ENCODE data around the gene TPP2.

TPP2 gene

GRCh38 chr13:102596147-102597028 lies at the start of gene TPP2:
Gene TPP2, plus strand, starts transcription at chr13:102596986. Its CDS starts 53 bp downstream, at chr13:102597039.
- peaks cover 64% of the 10 kb centered on the region for H3K4me1 Mint-ChIP-seq
- peak; percentile 89 for ATAC-seq (replicated peaks; ENCODE audit: extremely low read depth, poor library complexity, severe bottlenecking)
- H3K4me3 Mint-ChIP-seq: peak within 1 kb of the TSS; percentile 95
- no peaks in the 10 kb centered on the region for H3K9me3 Mint-ChIP-seq
- H3K36me3 Mint-ChIP-seq (ENCODE audit: insufficient read depth): peaks cover 36% of the 10 kb centered on the region
- peak; percentile 96 for DNase-seq (ENCODE audit: low spot score in 2 of 2)
- no peaks in the 10 kb centered on the region for H3K27me3 Mint-ChIP-seq
- peak within 1 kb of the TSS; percentile 100 for H3K27ac Mint-ChIP-seq (ENCODE audit: low read depth)

DNA sequence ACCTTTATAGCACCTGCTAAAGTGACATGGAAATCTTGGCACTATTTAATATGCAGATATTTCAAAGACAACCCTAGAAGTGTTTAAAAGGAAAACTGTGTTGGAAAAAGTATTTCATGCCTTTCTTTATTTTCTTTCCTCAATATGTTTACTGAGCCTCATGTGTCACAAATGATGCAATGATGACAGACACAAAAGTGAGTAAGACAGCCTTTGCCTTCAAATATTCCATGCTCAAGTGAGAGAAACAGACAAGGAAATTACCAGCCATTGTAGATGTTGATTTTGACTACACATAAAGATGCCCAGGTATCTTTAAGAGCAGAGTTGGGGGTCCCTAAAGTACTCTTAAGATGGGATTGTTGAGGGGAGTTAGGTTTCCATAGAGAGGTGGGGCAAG lies 48.0 kb upstream of the TPP2 start:
- peaks cover 40% of the 10 kb centered on the region for H3K27me3 Mint-ChIP-seq
- no peaks in the 10 kb centered on the region for H3K9me3 Mint-ChIP-seq
- H3K36me3 Mint-ChIP-seq (ENCODE audit: insufficient read depth): no peaks in the 10 kb centered on the region
- ATAC-seq (replicated peaks; ENCODE audit: extremely low read depth, poor library complexity, severe bottlenecking): no peak
- DNase-seq (ENCODE audit: low spot score in 2 of 2): no peak
- no peaks in the 10 kb centered on the region for H3K4me1 Mint-ChIP-seq
- H3K27ac Mint-ChIP-seq (ENCODE audit: low read depth): no peak overlapping the region
- no peak overlapping the region for H3K4me3 Mint-ChIP-seq

GRCh38 chr13:102550507-102550906 lies 46.3 kb upstream of the TPP2 start:
- Mint-ChIP-seq H3K4me1 (no peaks in the 10 kb centered on the region), H3K36me3 (ENCODE audit: insufficient read depth) (no peaks in the 10 kb centered on the region), H3K9me3 (no peaks in the 10 kb centered on the region), H3K27ac (ENCODE audit: low read depth) (no peak overlapping the region), H3K4me3 (no peak overlapping the region), H3K27me3 (peaks cover 35% of the 10 kb centered on the region)
- DNase-seq (ENCODE audit: low spot score in 2 of 2): no peak
- ATAC-seq (replicated peaks; ENCODE audit: extremely low read depth, poor library complexity, severe bottlenecking): no peak

DNA sequence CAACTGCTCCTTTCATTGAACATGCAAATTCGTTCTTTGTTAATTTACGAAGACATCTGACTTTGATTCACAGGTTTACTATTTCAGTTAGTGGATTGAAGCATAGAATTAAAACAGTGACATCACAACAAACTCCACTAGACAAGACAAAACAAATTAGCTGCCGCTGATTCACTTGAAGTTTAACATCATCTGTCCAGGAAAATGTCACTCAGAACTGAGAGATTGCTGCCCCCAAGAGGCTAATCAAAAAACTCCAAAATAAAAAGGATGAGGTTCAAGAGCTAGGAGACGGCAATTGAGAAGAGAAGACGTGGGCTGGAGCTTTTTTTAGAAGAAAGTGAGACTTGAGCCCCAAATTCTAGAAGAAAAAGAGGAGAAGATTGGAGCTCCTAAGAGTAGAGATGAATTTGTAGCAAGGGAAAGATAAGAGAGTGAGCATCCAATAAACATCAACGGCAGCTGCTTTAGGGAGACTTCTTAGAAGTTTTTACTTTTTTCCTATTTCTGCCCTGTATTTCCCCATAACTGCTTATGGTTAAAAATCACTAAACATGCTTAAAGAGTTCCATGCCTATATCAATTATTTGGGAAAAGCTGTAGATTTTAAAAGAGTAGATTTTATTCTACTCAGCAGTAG lies 40.8 kb upstream of the TPP2 start:
- no peak overlapping the region for H3K4me3 Mint-ChIP-seq
- H3K27ac Mint-ChIP-seq (ENCODE audit: low read depth): no peak overlapping the region
- peaks cover 11% of the 10 kb centered on the region for H3K27me3 Mint-ChIP-seq
- H3K4me1 Mint-ChIP-seq: peaks cover 5% of the 10 kb centered on the region
- ATAC-seq (replicated peaks; ENCODE audit: extremely low read depth, poor library complexity, severe bottlenecking): no peak
- no peak for DNase-seq (ENCODE audit: low spot score in 2 of 2)
- no peaks in the 10 kb centered on the region for H3K36me3 Mint-ChIP-seq (ENCODE audit: insufficient read depth)
- no peaks in the 10 kb centered on the region for H3K9me3 Mint-ChIP-seq

DNA sequence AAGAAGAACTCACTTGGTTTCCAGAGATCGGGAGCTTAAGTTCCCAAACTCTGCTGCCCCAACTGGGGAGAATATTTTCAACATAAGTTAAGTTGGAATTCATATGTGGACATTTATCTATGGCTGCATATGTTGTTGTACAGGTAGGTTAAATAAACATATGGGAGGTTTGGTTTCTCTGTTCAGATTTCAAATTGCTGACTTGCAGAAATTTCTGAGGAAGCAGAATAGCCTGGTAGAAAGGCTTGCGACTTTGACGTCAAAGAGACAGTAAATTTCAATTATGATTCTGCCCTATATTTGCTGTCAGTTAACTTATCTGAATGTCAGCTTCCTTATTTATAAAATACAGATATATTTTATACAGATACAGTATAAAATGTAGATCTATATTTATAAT lies 40.0 kb upstream of the TPP2 start:
- Mint-ChIP-seq H3K36me3 (ENCODE audit: insufficient read depth) (no peaks in the 10 kb centered on the region), H3K4me1 (peaks cover 5% of the 10 kb centered on the region), H3K27me3 (peaks cover 11% of the 10 kb centered on the region), H3K4me3 (no peak overlapping the region), H3K27ac (ENCODE audit: low read depth) (no peak overlapping the region), H3K9me3 (no peaks in the 10 kb centered on the region)
- ATAC-seq (replicated peaks; ENCODE audit: extremely low read depth, poor library complexity, severe bottlenecking): no peak
- DNase-seq (ENCODE audit: low spot score in 2 of 2): no peak

DNA sequence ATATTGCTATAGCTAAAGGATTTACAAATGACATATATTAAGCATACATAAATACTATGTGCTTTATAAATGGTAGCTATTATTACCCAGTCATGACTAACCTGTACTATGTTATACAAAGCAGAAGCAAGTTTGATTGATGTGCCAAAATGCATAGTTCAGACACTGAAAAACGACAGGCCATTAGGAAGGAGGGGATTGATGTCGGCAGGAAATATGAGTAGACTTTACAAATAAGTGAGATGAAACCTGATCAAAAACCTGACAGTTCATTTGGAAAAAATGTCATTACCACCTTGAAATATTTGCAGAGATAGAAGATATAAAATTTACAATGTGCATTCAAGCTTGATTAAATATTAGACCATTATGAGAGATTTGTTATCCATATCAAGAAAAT lies 38.8 kb upstream of the TPP2 start:
- Mint-ChIP-seq H3K36me3 (ENCODE audit: insufficient read depth) (no peaks in the 10 kb centered on the region), H3K27me3 (peaks cover 11% of the 10 kb centered on the region), H3K27ac (ENCODE audit: low read depth) (no peak overlapping the region), H3K4me3 (no peak overlapping the region), H3K4me1 (peaks cover 5% of the 10 kb centered on the region), H3K9me3 (no peaks in the 10 kb centered on the region)
- DNase-seq (ENCODE audit: low spot score in 2 of 2) (no peak), ATAC-seq (replicated peaks; ENCODE audit: extremely low read depth, poor library complexity, severe bottlenecking) (no peak)

GRCh38 chr13:102561933-102562332 lies 34.9 kb upstream of the TPP2 start:
- Mint-ChIP-seq H3K9me3 (no peaks in the 10 kb centered on the region), H3K4me3 (no peak overlapping the region), H3K4me1 (no peaks in the 10 kb centered on the region), H3K27ac (ENCODE audit: low read depth) (no peak overlapping the region), H3K36me3 (ENCODE audit: insufficient read depth) (no peaks in the 10 kb centered on the region), H3K27me3 (peaks cover 26% of the 10 kb centered on the region)
- DNase-seq (ENCODE audit: low spot score in 2 of 2) (no peak), ATAC-seq (replicated peaks; ENCODE audit: extremely low read depth, poor library complexity, severe bottlenecking) (no peak)

DNA sequence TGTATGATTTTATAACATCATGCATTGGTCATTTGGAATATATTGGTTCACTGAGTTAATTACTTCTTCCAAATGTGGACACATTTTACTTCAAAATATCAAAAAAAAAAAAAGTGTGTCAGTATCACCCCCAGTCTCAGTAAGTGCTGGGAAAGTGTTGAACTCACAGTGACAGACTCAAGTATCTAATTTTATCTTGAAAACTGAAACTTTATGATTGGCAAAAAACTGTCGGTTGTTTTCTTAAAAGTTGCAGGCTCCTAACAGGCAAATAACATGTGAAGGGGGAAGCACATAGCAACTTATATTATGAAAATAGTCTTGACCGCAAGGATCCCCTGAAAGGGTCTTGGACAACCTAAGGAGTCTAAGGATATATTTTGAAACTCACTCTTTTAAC lies 33.5 kb upstream of the TPP2 start:
- no peaks in the 10 kb centered on the region for H3K4me1 Mint-ChIP-seq
- H3K27ac Mint-ChIP-seq (ENCODE audit: low read depth): no peak overlapping the region
- H3K4me3 Mint-ChIP-seq: no peak overlapping the region
- no peaks in the 10 kb centered on the region for H3K36me3 Mint-ChIP-seq (ENCODE audit: insufficient read depth)
- ATAC-seq (replicated peaks; ENCODE audit: extremely low read depth, poor library complexity, severe bottlenecking) (no peak), DNase-seq (ENCODE audit: low spot score in 2 of 2) (no peak)
- no peaks in the 10 kb centered on the region for H3K9me3 Mint-ChIP-seq
- H3K27me3 Mint-ChIP-seq: peaks cover 39% of the 10 kb centered on the region

DNA sequence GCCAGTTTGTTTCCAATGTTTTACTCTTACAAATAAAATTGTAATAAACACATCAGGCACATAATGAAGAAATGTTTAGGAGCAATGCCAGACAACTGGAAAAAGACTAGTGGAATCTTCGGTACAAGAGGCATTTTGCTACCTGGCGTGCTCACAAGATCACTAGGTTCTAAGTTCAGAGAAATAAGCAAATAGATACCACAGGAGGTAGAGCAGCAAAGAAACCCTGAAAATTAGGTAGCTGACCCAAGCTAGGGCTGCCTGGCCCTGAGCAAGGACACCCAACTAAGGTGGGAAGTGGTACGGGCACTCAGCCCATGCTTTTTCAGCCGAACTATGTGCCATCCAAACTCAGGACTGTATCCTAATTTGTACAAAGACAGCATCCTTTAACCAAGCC lies 32.2 kb upstream of the TPP2 start:
- Mint-ChIP-seq H3K4me3 (no peak overlapping the region), H3K27ac (ENCODE audit: low read depth) (no peak overlapping the region), H3K36me3 (ENCODE audit: insufficient read depth) (no peaks in the 10 kb centered on the region), H3K9me3 (no peaks in the 10 kb centered on the region), H3K27me3 (peaks cover 40% of the 10 kb centered on the region), H3K4me1 (no peaks in the 10 kb centered on the region)
- DNase-seq (ENCODE audit: low spot score in 2 of 2): no peak
- no peak for ATAC-seq (replicated peaks; ENCODE audit: extremely low read depth, poor library complexity, severe bottlenecking)

GRCh38 chr13:102566513-102566912 lies 30.3 kb upstream of the TPP2 start:
- Mint-ChIP-seq H3K9me3 (no peaks in the 10 kb centered on the region), H3K4me1 (no peaks in the 10 kb centered on the region), H3K4me3 (no peak overlapping the region), H3K27me3 (peaks cover 40% of the 10 kb centered on the region), H3K27ac (ENCODE audit: low read depth) (no peak overlapping the region), H3K36me3 (ENCODE audit: insufficient read depth) (no peaks in the 10 kb centered on the region)
- no peak for ATAC-seq (replicated peaks; ENCODE audit: extremely low read depth, poor library complexity, severe bottlenecking)
- no peak for DNase-seq (ENCODE audit: low spot score in 2 of 2)

- ATAC-seq (replicated peaks; ENCODE audit: extremely low read depth, poor library complexity, severe bottlenecking) (no peak), DNase-seq (ENCODE audit: low spot score in 2 of 2) (no peak)
- H3K4me3 Mint-ChIP-seq: no peak overlapping the region
- no peak overlapping the region for H3K27ac Mint-ChIP-seq (ENCODE audit: low read depth)
- no peaks in the 10 kb centered on the region for H3K4me1 Mint-ChIP-seq
- no peaks in the 10 kb centered on the region for H3K9me3 Mint-ChIP-seq
- H3K27me3 Mint-ChIP-seq: peaks cover 43% of the 10 kb centered on the region
- H3K36me3 Mint-ChIP-seq (ENCODE audit: insufficient read depth): no peaks in the 10 kb centered on the region
Observed at GRCh38 chr13:102567857-102568256, 28.9 kb upstream of the TPP2 start.

GRCh38 chr13:102569488-102569887 lies 27.3 kb upstream of the TPP2 start:
- no peak overlapping the region for H3K27ac Mint-ChIP-seq (ENCODE audit: low read depth)
- peaks cover 52% of the 10 kb centered on the region for H3K27me3 Mint-ChIP-seq
- ATAC-seq (replicated peaks; ENCODE audit: extremely low read depth, poor library complexity, severe bottlenecking) (no peak), DNase-seq (ENCODE audit: low spot score in 2 of 2) (no peak)
- no peak overlapping the region for H3K4me3 Mint-ChIP-seq
- H3K36me3 Mint-ChIP-seq (ENCODE audit: insufficient read depth): no peaks in the 10 kb centered on the region
- no peaks in the 10 kb centered on the region for H3K4me1 Mint-ChIP-seq
- H3K9me3 Mint-ChIP-seq: no peaks in the 10 kb centered on the region

DNA sequence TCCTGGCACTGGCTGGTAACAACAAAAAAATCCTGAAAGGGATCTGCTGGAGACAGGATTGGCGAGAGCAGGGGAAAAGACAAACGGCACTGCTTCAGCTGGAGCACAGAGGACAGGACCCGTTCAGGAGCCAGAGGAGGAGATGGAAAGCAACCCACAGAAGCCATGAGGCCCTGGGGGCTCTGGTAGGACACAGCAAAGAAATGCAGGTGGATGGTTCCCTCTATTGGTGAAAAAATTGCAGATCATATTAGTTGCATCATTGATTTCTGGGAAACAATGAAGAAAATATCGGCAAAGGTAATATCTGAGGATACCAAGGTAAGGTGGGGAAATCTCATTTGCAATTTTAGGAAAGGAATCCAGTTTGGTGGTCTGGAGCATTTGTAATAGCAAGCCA lies 25.7 kb upstream of the TPP2 start:
- no peak overlapping the region for H3K27ac Mint-ChIP-seq (ENCODE audit: low read depth)
- no peaks in the 10 kb centered on the region for H3K9me3 Mint-ChIP-seq
- no peak overlapping the region for H3K4me3 Mint-ChIP-seq

More for the DNA sequence above, 25.7 kb upstream of the TPP2 start:
- no peaks in the 10 kb centered on the region for H3K4me1 Mint-ChIP-seq
- DNase-seq (ENCODE audit: low spot score in 2 of 2) (no peak), ATAC-seq (replicated peaks; ENCODE audit: extremely low read depth, poor library complexity, severe bottlenecking) (no peak)
- H3K27me3 Mint-ChIP-seq: peaks cover 42% of the 10 kb centered on the region
- H3K36me3 Mint-ChIP-seq (ENCODE audit: insufficient read depth): no peaks in the 10 kb centered on the region
